GM19328 (cell line): ENCODE data around the gene TXNDC12.
"Not testable (repeated sequence)": the region's sequence is repeated elsewhere in the genome, so short reads cannot be mapped to it uniquely, and the experiment has no call there.

Experiments
- ATAC-seq: cut with Tn5 transposase; IDR thresholded peaks from one replicate; pipeline ENCODE4 v1.9.1; 2021; ENCODE audit warnings: mild to moderate bottlenecking, moderate library complexity; ENCODE audit not compliant: unreplicated experiment

The TXNDC12 gene

GRCh38 chr1:52049337-52049736, 5.7 kb downstream of the TXNDC12 start:
- not testable (repeated sequence) for ATAC-seq

GRCh38 chr1:52045666-52046195, 9.3 kb downstream of the TXNDC12 start:
- not testable (repeated sequence) for ATAC-seq

GRCh38 chr1:52045236-52045635, 9.8 kb downstream of the TXNDC12 start:
- no peak for ATAC-seq

GRCh38 chr1:52041551-52042185, 13.3 kb downstream of the TXNDC12 start:
- ATAC-seq = no peak

GRCh38 chr1:52037909-52038308, 17.1 kb downstream of the TXNDC12 start:
- ATAC-seq = no peak

GRCh38 chr1:52037402-52037814, 17.6 kb downstream of the TXNDC12 start:
- no peak for ATAC-seq

- ATAC-seq = no peak
These were observed 21.0 kb downstream of the TXNDC12 start for GRCh38 chr1:52034050-52034384.

- peak; percentile 81 for ATAC-seq
These were observed 21.6 kb downstream of the TXNDC12 start, which contains the start of gene KTI12 for GRCh38 chr1:52033190-52034049. Gene KTI12, minus strand, starts transcription at chr1:52033810. Its CDS starts 49 bp downstream, at chr1:52033761.

GRCh38 chr1:52032785-52033131, 22.2 kb downstream of the TXNDC12 start:
- ATAC-seq = no peak

GRCh38 chr1:52032124-52032784, 22.7 kb downstream of the TXNDC12 start:
- no peak for ATAC-seq

GRCh38 chr1:52028839-52029238, 26.2 kb downstream of the TXNDC12 start:
- ATAC-seq = not testable (repeated sequence)

- ATAC-seq = no peak
These were observed 26.7 kb downstream of the TXNDC12 start for GRCh38 chr1:52028328-52028727.

GRCh38 chr1:52026278-52026677, 28.7 kb downstream of the TXNDC12 start:
- ATAC-seq = no peak

GRCh38 chr1:52022133-52022532, 32.9 kb downstream of the TXNDC12 start:
- no peak for ATAC-seq

GRCh38 chr1:52008071-52008809, 46.8 kb downstream of the TXNDC12 start:
- ATAC-seq = no peak

GRCh38 chr1:52007215-52008002, 47.6 kb downstream of the TXNDC12 start:
- ATAC-seq = no peak

GRCh38 chr1:52006081-52006553, 48.9 kb downstream of the TXNDC12 start:
- not testable (repeated sequence) for ATAC-seq

- ATAC-seq = not testable (repeated sequence)
These were observed 49.4 kb downstream of the TXNDC12 start for GRCh38 chr1:52005548-52005947.

GRCh38 chr1:52003877-52004276, 51.1 kb downstream of the TXNDC12 start:
- ATAC-seq = no peak
